Activated naive CD4-positive, alpha-beta T cell treated with anti-CD3 and anti-CD28 coated beads, Interleukin-2, amount 50 U/mL, for 72 hours (primary cell): ENCODE results near the gene ERC1. TPM values are rescaled to one million over a fixed set of nuclear protein-coding genes. Genes with fewer than 3 reads are reported as not detected.
A peak's percentile ranks its signal among the peaks of the same experiment; 100 is the strongest.
"Not testable (repeated sequence)": the region's sequence is repeated elsewhere in the genome, so short reads cannot be mapped to it uniquely, and the experiment has no call there.

ENCODE experiments used
- ATAC-seq, 2 donors: fragments of 150-1000 bp; cut with Tn5 transposase; 2 replicates each; pipeline ENCODE4 v1.10.0; 2021; ENCODE audit warnings: mild to moderate bottlenecking in 2 of 2, moderate library complexity in 2 of 2
- DNase-seq, 2 donors: peaks; one replicate each; pipeline ENCODE4 v3.0.0; 2021 to 2022; ENCODE audit warnings: low spot score in 2 of 2
- H3K27ac Mint-ChIP-seq, 2 donors: one replicate each; pipeline ENCODE4 v1.8.0; 2022; ENCODE audit warnings: mild to moderate bottlenecking in 2 of 2, mixed read lengths in 2 of 2
- H3K36me3 Mint-ChIP-seq, 2 donors: one replicate each; pipeline ENCODE4 v1.8.0; 2022; ENCODE audit warnings: mixed read lengths in 2 of 2
- H3K9me3 Mint-ChIP-seq, 2 donors: one replicate each; pipeline ENCODE4 v1.8.0; 2022; ENCODE audit warnings: mixed read lengths in 2 of 2
- total RNA-seq, 2 donors: library from RNA; stranded (reverse); gene quantifications; one replicate each; pipeline ENCODE4 v1.2.3, GENCODE V29; 2022

The ERC1 gene
- total RNA-seq, 2 donors from 2014 or later, result 22.5 to 40.9 TPM

- Mint-ChIP-seq H3K9me3 (no peaks in the 10 kb centered on the region), H3K36me3 (peaks cover 0 to 6% of the 10 kb centered on the region in 2 donors), H3K27ac (no peak overlapping the region)
- DNase-seq, result no peak
- no peak for ATAC-seq
Measured at GRCh38 chr12:1171657-1172408, 180.8 kb downstream of the ERC1 start.

GRCh38 chr12:1173781-1174617, 183.0 kb downstream of the ERC1 start:
- H3K36me3 Mint-ChIP-seq, result peaks cover 0 to 11% of the 10 kb centered on the region in 2 donors
- no peak for DNase-seq
- no peaks in the 10 kb centered on the region for H3K9me3 Mint-ChIP-seq
- no peak overlapping the region for H3K27ac Mint-ChIP-seq
- ATAC-seq, result no peak

GRCh38 chr12:1174659-1175058, 183.6 kb downstream of the ERC1 start:
- H3K36me3 Mint-ChIP-seq, result peaks cover 0 to 11% of the 10 kb centered on the region in 2 donors
- H3K27ac Mint-ChIP-seq, result no peak overlapping the region
- DNase-seq (no peak), ATAC-seq (no peak)
- no peaks in the 10 kb centered on the region for H3K9me3 Mint-ChIP-seq

GRCh38 chr12:1176191-1176590, 185.2 kb downstream of the ERC1 start:
- Mint-ChIP-seq H3K27ac (peak overlapping the region in 1 of 2 donors; percentile 19), H3K36me3 (peaks cover 0 to 11% of the 10 kb centered on the region in 2 donors), H3K9me3 (no peaks in the 10 kb centered on the region)
- no peak for ATAC-seq
- no peak for DNase-seq

GRCh38 chr12:1179128-1179527, 188.1 kb downstream of the ERC1 start:
- ATAC-seq (no peak), DNase-seq (no peak)
- no peaks in the 10 kb centered on the region for H3K9me3 Mint-ChIP-seq
- H3K36me3 Mint-ChIP-seq, result peaks cover 0 to 11% of the 10 kb centered on the region in 2 donors
- no peak overlapping the region for H3K27ac Mint-ChIP-seq

GRCh38 chr12:1182069-1182468, 191.0 kb downstream of the ERC1 start:
- ATAC-seq (no peak), DNase-seq (no peak)
- Mint-ChIP-seq H3K9me3 (no peaks in the 10 kb centered on the region), H3K27ac (no peak overlapping the region), H3K36me3 (peaks cover 0 to 9% of the 10 kb centered on the region in 2 donors)

- ATAC-seq (no peak), DNase-seq (no peak)
- no peaks in the 10 kb centered on the region for H3K9me3 Mint-ChIP-seq
- no peak overlapping the region for H3K27ac Mint-ChIP-seq
- peaks cover 0 to 6% of the 10 kb centered on the region in 2 donors for H3K36me3 Mint-ChIP-seq
Measured at GRCh38 chr12:1184402-1184801, 193.4 kb downstream of the ERC1 start.

- Mint-ChIP-seq H3K27ac (peak overlapping the region in 1 of 2 donors; percentile 72), H3K36me3 (peaks cover 0 to 6% of the 10 kb centered on the region in 2 donors), H3K9me3 (no peaks in the 10 kb centered on the region)
- ATAC-seq, result peak; percentile 14 to 64
- DNase-seq, result no peak
Measured at GRCh38 chr12:1185460-1186182, 194.6 kb downstream of the ERC1 start.

GRCh38 chr12:1186298-1186697, 195.3 kb downstream of the ERC1 start:
- Mint-ChIP-seq H3K36me3 (peaks cover 0 to 6% of the 10 kb centered on the region in 2 donors), H3K27ac (no peak overlapping the region), H3K9me3 (no peaks in the 10 kb centered on the region)
- no peak for DNase-seq
- no peak for ATAC-seq

GRCh38 chr12:1188016-1188415, 197.0 kb downstream of the ERC1 start:
- peaks cover 0 to 6% of the 10 kb centered on the region in 2 donors for H3K36me3 Mint-ChIP-seq
- DNase-seq (no peak), ATAC-seq (no peak)
- H3K9me3 Mint-ChIP-seq, result no peaks in the 10 kb centered on the region
- H3K27ac Mint-ChIP-seq, result no peak overlapping the region

- Mint-ChIP-seq H3K27ac (no peak overlapping the region), H3K9me3 (no peaks in the 10 kb centered on the region), H3K36me3 (peaks cover 0 to 6% of the 10 kb centered on the region in 2 donors)
- DNase-seq (no peak), ATAC-seq (peak in 1 of 2 donors; percentile 38)
Measured at GRCh38 chr12:1189163-1189562, 198.1 kb downstream of the ERC1 start.

GRCh38 chr12:1195513-1195912, 204.5 kb downstream of the ERC1 start:
- Mint-ChIP-seq H3K27ac (no peak overlapping the region), H3K36me3 (peaks cover 13 to 17% of the 10 kb centered on the region in 2 donors), H3K9me3 (peaks cover 0 to 4% of the 10 kb centered on the region in 2 donors)
- no peak for DNase-seq
- no peak for ATAC-seq

GRCh38 chr12:1197264-1198018, 206.4 kb downstream of the ERC1 start:
- no peak for DNase-seq
- no peak for ATAC-seq
- peaks cover 13 to 17% of the 10 kb centered on the region in 2 donors for H3K36me3 Mint-ChIP-seq
- H3K9me3 Mint-ChIP-seq, result peaks cover 0 to 4% of the 10 kb centered on the region in 2 donors
- peak overlapping the region in 1 of 2 donors; percentile 9 for H3K27ac Mint-ChIP-seq

- peaks cover 13 to 17% of the 10 kb centered on the region in 2 donors for H3K36me3 Mint-ChIP-seq
- DNase-seq, H3K9me3 Mint-ChIP-seq, H3K27ac Mint-ChIP-seq, ATAC-seq: not testable (repeated sequence)
Measured at GRCh38 chr12:1198854-1199253, 207.8 kb downstream of the ERC1 start.

- Mint-ChIP-seq H3K36me3 (peaks cover 13 to 17% of the 10 kb centered on the region in 2 donors), H3K9me3 (peaks cover 0 to 4% of the 10 kb centered on the region in 2 donors), H3K27ac (no peak overlapping the region)
- DNase-seq (no peak), ATAC-seq (no peak)
Measured at GRCh38 chr12:1199700-1200099, 208.7 kb downstream of the ERC1 start.

- Mint-ChIP-seq H3K27ac (no peak overlapping the region), H3K9me3 (peaks cover 0 to 4% of the 10 kb centered on the region in 2 donors), H3K36me3 (peaks cover 13 to 17% of the 10 kb centered on the region in 2 donors)
- no peak for ATAC-seq
- DNase-seq, result no peak
Measured at GRCh38 chr12:1201030-1201429, 210.0 kb downstream of the ERC1 start.
